ENCODE data around the gene CGB2. TPM values are rescaled to one million over a fixed set of nuclear protein-coding genes. Genes with fewer than 3 reads are reported as not detected.
A peak's percentile ranks its signal among the peaks of the same experiment; 100 is the strongest.
"Not testable (repeated sequence)": the region's sequence is repeated elsewhere in the genome, so short reads cannot be mapped to it uniquely, and the experiment has no call there.

Gene CGB2
- total RNA-seq, 4 donors from 2014 or later, result not detected

GRCh38 chr19:49036815-49037214 lies 5.1 kb downstream of the CGB2 start, which contains the start of gene CGB1:
Gene CGB1 (minus strand): TSS chr19:49036895. CDS start chr19:49036711, 184 bp downstream.
- DNase-seq; H3K36me3 ChIP-seq; intact Hi-C loops (cut with DNase I; ENCODE audit: low total_unique reads); H3K4me1 ChIP-seq; in situ Hi-C loops (cut with MboI; ENCODE audit: low sequenced_read_pairs in 4 of 4); H3K27me3 ChIP-seq; H3K27ac ChIP-seq; H3K4me3 ChIP-seq; H3K9me3 ChIP-seq: not testable (repeated sequence)
- TF ChIP-seq CTCF (IDR thresholded peaks at IDR 0.05 in 4 of 5, conservative IDR thresholded peaks at IDR 0.05 in 1 of 5), result peak in 3 of 5 experiments; percentile 46 to 54 (median 47)
- ATAC-seq, result peak in 1 of 2 donors; percentile 39

GRCh38 chr19:49038111-49038510 lies 6.4 kb downstream of the CGB2 start:
- H3K27me3 ChIP-seq; H3K27ac ChIP-seq; H3K4me1 ChIP-seq; H3K4me3 ChIP-seq; ATAC-seq; H3K36me3 ChIP-seq; DNase-seq; in situ Hi-C loops (cut with MboI; ENCODE audit: low sequenced_read_pairs in 4 of 4); intact Hi-C loops (cut with DNase I; ENCODE audit: low total_unique reads); H3K9me3 ChIP-seq: not testable (repeated sequence)

- ATAC-seq; H3K9me3 ChIP-seq; H3K4me3 ChIP-seq; DNase-seq; H3K27ac ChIP-seq; intact Hi-C loops (cut with DNase I; ENCODE audit: low total_unique reads); H3K36me3 ChIP-seq; H3K4me1 ChIP-seq; H3K27me3 ChIP-seq; in situ Hi-C loops (cut with MboI; ENCODE audit: low sequenced_read_pairs in 4 of 4): not testable (repeated sequence)
These were observed 7.0 kb downstream of the CGB2 start for GRCh38 chr19:49038557-49039276.

- H3K27ac ChIP-seq; H3K9me3 ChIP-seq; H3K27me3 ChIP-seq; H3K36me3 ChIP-seq; in situ Hi-C loops (cut with MboI; ENCODE audit: low sequenced_read_pairs in 4 of 4); H3K4me3 ChIP-seq; intact Hi-C loops (cut with DNase I; ENCODE audit: low total_unique reads); ATAC-seq; H3K4me1 ChIP-seq; DNase-seq: not testable (repeated sequence)
These were observed 8.0 kb downstream of the CGB2 start for GRCh38 chr19:49039736-49040135.

- Histone ChIP-seq H3K4me1 (no peaks in the 10 kb centered on the region), H3K4me3 (no peak overlapping the region), H3K27me3 (no peaks in the 10 kb centered on the region), H3K27ac (no peak overlapping the region), H3K9me3 (no peaks in the 10 kb centered on the region), H3K36me3 (no peaks in the 10 kb centered on the region)
- DNase-seq, result no peak
- TF ChIP-seq CTCF (IDR thresholded peaks at IDR 0.05 in 4 of 5, conservative IDR thresholded peaks at IDR 0.05 in 1 of 5) (no peak), POLR2A (IDR thresholded peaks at IDR 0.05) (no peak)
- in situ Hi-C loops (cut with MboI; ENCODE audit: low sequenced_read_pairs in 4 of 4) (no loop called here), intact Hi-C loops (cut with DNase I; ENCODE audit: low total_unique reads) (no loop called here)
- no peak for ATAC-seq
These were observed 10.5 kb downstream of the CGB2 start for GRCh38 chr19:49042177-49042576.

GRCh38 chr19:49042666-49043065 lies 11.0 kb downstream of the CGB2 start:
- H3K36me3 ChIP-seq; DNase-seq; in situ Hi-C loops (cut with MboI; ENCODE audit: low sequenced_read_pairs in 4 of 4); H3K27me3 ChIP-seq; H3K9me3 ChIP-seq; H3K4me1 ChIP-seq; H3K27ac ChIP-seq; ATAC-seq; intact Hi-C loops (cut with DNase I; ENCODE audit: low total_unique reads); H3K4me3 ChIP-seq: not testable (repeated sequence)

- DNase-seq; intact Hi-C loops (cut with DNase I; ENCODE audit: low total_unique reads); ATAC-seq; H3K9me3 ChIP-seq; H3K4me1 ChIP-seq; in situ Hi-C loops (cut with MboI; ENCODE audit: low sequenced_read_pairs in 4 of 4); H3K36me3 ChIP-seq; H3K27ac ChIP-seq; H3K27me3 ChIP-seq; H3K4me3 ChIP-seq: not testable (repeated sequence)
These were observed 11.9 kb downstream of the CGB2 start, which contains the start of gene CGB5 for GRCh38 chr19:49043548-49043947. Gene CGB5 (plus strand): TSS chr19:49043848. CDS start chr19:49044210, 362 bp downstream.

GRCh38 chr19:49049011-49049410 lies 17.3 kb downstream of the CGB2 start, which contains the start of gene CGB8:
Gene CGB8 (minus strand): TSS chr19:49049111. CDS start chr19:49048739, 372 bp downstream.
- H3K36me3 ChIP-seq; DNase-seq; H3K9me3 ChIP-seq; H3K27ac ChIP-seq; H3K4me1 ChIP-seq; ATAC-seq; in situ Hi-C loops (cut with MboI; ENCODE audit: low sequenced_read_pairs in 4 of 4); intact Hi-C loops (cut with DNase I; ENCODE audit: low total_unique reads); H3K27me3 ChIP-seq; H3K4me3 ChIP-seq: not testable (repeated sequence)

GRCh38 chr19:49049834-49050233 lies 18.1 kb downstream of the CGB2 start:
- H3K27me3 ChIP-seq; in situ Hi-C loops (cut with MboI; ENCODE audit: low sequenced_read_pairs in 4 of 4); DNase-seq; H3K4me1 ChIP-seq; H3K9me3 ChIP-seq; H3K27ac ChIP-seq; H3K4me3 ChIP-seq; ATAC-seq; H3K36me3 ChIP-seq: not testable (repeated sequence)
- intact Hi-C loops (cut with DNase I; ENCODE audit: low total_unique reads), result loop anchor here (5.0 kb wide), 1 partner anchor 253 kb away; no protein-coding TSS in a partner anchor
